ENCODE data around the gene OAS2.
A peak's percentile ranks its signal among the peaks of the same experiment; 100 is the strongest.
"Not testable (repeated sequence)": the region's sequence is repeated elsewhere in the genome, so short reads cannot be mapped to it uniquely, and the experiment has no call there.

The OAS2 gene

GRCh38 chr12:112986291-112986800 lies 8.0 kb downstream of the OAS2 start:
- DNase-seq, result no peak

- DNase-seq, result no peak
These were observed 9.2 kb downstream of the OAS2 start for GRCh38 chr12:112987561-112987960.

GRCh38 chr12:112988224-112988623 lies 9.9 kb downstream of the OAS2 start:
- DNase-seq, result no peak

GRCh38 chr12:112988823-112989385 lies 10.6 kb downstream of the OAS2 start:
- not testable (repeated sequence) for DNase-seq

- DNase-seq, result no peak
These were observed 11.5 kb downstream of the OAS2 start for GRCh38 chr12:112989806-112990205.

- peak; percentile 9 for DNase-seq
These were observed 14.5 kb downstream of the OAS2 start for GRCh38 chr12:112992541-112993398.

GRCh38 chr12:112995008-112995407 lies 16.7 kb downstream of the OAS2 start:
- DNase-seq, result no peak

GRCh38 chr12:112996501-112996900 lies 18.2 kb downstream of the OAS2 start:
- no peak for DNase-seq

- no peak for DNase-seq
These were observed 19.2 kb downstream of the OAS2 start for GRCh38 chr12:112997506-112997905.

GRCh38 chr12:112998987-112999767 lies 20.9 kb downstream of the OAS2 start:
- DNase-seq, result no peak

- no peak for DNase-seq
These were observed 22.1 kb downstream of the OAS2 start for GRCh38 chr12:113000433-113000832.

GRCh38 chr12:113002155-113002554 lies 23.8 kb downstream of the OAS2 start:
- DNase-seq, result no peak

GRCh38 chr12:113002676-113003075 lies 24.4 kb downstream of the OAS2 start:
- no peak for DNase-seq

GRCh38 chr12:113003636-113004035 lies 25.3 kb downstream of the OAS2 start:
- DNase-seq, result no peak

GRCh38 chr12:113005762-113006161 lies 27.4 kb downstream of the OAS2 start:
- DNase-seq, result peak; percentile 5

- DNase-seq, result no peak
These were observed 27.9 kb downstream of the OAS2 start for GRCh38 chr12:113006206-113006605.

GRCh38 chr12:113006641-113007040 lies 28.3 kb downstream of the OAS2 start:
- no peak for DNase-seq

- no peak for DNase-seq
These were observed 28.8 kb downstream of the OAS2 start for GRCh38 chr12:113007166-113007565.

- DNase-seq, result no peak
These were observed 32.4 kb downstream of the OAS2 start for GRCh38 chr12:113010701-113011100.

- no peak for DNase-seq
These were observed 36.2 kb downstream of the OAS2 start for GRCh38 chr12:113014565-113014964.

GRCh38 chr12:113016796-113017195 lies 38.5 kb downstream of the OAS2 start:
- DNase-seq, result no peak

- no peak for DNase-seq
These were observed 40.7 kb downstream of the OAS2 start for GRCh38 chr12:113019025-113019424.

- no peak for DNase-seq
These were observed 43.2 kb downstream of the OAS2 start for GRCh38 chr12:113021500-113021899.
